HG02885 (cell line): ENCODE measurements around the gene MYO9B.
"Not testable (repeated sequence)": the region's sequence is repeated elsewhere in the genome, so short reads cannot be mapped to it uniquely, and the experiment has no call there.

Experiments used
- ATAC-seq: cut with Tn5 transposase; IDR thresholded peaks from one replicate; pipeline ENCODE4 v1.9.1; 2021; ENCODE audit warnings: mild to moderate bottlenecking; ENCODE audit not compliant: unreplicated experiment, poor library complexity

Gene MYO9B

GRCh38 chr19:17136021-17136420 lies 60.4 kb downstream of the MYO9B start:
- ATAC-seq = no peak

GRCh38 chr19:17136617-17137016 lies 61.0 kb downstream of the MYO9B start:
- no peak for ATAC-seq

GRCh38 chr19:17137417-17137816 lies 61.8 kb downstream of the MYO9B start:
- no peak for ATAC-seq

DNA sequence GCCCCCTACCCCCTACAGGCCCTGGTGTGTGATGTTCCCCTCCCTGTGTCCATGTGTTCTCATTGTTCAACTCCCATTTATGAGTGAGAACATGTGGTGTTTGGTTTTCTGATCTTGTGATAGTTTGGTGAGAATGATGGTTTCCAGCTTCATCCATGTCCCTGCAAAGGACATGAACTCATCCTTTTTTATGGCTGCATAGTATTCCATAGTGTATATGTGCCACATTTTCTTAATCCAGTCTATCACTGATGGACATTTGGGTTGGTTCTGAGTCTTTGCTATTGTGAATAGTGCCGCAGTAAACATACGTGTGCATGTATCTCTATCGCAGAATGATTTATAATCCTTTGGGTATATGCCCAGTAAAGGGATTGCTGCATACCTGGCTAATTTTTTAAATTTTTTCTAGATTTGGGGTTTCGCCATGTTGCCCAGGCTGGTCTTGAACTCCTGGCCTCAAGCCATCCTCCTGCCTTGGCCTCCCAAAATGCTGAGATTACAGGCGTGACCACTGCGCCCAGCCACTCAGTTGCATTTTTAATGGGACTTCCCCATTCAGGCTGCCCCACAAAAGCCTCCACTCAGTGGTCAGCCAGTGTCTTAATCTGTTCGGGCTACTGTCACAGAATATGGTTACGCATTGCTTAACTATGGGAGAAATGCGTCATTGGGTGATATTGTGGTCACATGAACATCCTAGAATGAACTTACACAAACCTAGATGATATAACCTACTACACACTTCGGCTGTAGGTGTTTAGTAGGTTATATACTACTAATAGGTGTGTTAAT lies 62.7 kb downstream of the MYO9B start:
- ATAC-seq = not testable (repeated sequence)

GRCh38 chr19:17138937-17139598 lies 63.5 kb downstream of the MYO9B start:
- no peak for ATAC-seq

GRCh38 chr19:17144771-17145170 lies 69.2 kb downstream of the MYO9B start:
- ATAC-seq = not testable (repeated sequence)

DNA sequence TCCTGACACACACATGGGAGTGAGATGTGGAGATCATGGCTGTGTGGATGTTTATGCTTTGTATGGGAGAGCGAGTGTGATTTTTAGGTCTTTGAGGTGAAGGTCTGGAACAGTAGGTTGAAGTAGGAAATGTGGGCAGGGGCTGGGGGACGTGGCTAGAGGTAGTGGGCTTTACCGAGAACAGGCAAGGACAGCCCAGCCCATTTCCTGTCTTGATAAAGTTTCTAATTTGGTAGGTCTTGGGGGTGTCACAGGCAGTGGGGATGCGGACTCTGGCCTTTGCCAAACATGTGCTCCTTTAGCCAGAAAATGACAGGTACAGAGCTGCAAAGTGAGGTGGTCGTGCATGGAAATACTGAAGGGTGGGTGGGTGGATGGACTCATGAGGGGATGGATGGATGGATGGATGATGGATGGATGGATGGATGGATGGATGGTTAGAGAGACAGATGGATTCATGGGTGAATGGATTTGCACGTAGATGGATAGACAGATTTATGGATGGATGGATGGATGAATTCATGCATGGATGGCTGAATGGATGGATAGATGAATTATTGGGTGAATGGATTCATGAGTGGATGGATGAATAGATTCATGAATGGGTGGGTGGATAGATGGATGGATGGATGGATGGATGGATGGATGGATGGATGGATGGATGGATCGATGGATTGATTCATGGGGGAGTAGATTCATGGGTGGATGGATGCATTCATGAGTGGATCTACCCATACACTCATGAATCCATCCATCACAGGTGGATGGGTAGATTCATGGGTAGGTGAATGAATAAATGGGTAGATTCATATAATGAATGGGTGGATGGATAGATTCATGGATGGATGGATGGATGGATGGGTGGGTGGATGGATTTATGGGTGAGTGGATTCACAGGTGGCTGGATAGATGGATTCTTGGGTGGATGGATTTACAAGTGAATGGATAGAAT lies 70.2 kb downstream of the MYO9B start:
- no peak for ATAC-seq

GRCh38 chr19:17148130-17148529 lies 72.6 kb downstream of the MYO9B start:
- ATAC-seq = no peak

DNA sequence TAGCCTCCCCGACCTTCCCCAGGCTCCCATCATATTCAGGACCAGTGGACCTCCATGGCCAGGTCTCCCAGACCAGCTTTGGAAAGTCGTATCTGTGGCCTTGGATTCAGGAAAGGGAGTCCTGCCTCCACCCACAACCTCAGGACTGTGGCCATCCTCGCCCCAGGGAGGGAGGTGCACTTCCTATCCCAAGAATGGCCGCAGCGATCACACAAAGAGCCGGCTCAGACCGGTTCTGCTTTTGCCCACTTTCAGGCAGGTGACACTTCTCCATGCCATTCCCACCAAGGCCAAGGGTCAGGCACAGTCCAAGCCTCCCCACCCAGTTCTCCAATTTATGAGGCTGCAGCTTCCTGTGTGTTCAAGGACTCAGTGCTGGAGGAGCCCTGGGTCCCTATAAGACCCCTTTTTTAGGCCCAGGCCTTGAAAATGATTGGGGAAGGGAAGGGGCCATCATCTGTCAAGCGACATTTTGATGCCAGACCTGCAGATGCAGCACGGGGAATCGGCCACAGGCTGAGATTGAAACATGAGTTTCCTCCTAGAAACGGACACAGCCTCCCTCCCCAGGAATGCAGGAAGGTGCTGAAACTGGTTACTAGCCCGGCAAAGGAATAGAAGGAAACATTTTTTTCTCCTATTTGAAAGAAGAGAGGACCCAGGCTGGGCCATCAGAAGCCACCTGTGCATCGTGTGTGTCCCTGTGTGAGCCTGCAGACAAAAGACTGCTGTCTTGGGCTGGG lies 74.0 kb downstream of the MYO9B start:
- ATAC-seq = no peak

DNA sequence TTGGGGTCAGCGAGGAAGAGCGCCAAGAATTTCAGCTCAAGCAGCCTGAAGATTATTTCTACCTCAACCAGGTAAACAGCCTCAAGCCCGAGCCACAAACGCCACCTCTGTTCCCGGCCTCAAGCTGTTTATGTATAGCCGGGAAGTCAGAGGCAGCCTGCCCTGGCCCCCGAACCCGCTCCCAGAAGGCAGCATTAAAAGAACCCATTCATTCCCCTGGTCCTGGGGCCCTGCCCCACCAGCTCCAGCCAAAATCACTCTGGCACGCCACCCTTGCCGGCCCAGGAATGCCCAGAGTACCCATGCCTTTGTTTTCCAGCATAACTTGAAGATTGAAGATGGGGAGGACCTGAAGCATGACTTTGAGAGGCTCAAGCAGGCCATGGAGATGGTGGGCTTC lies 78.4 kb downstream of the MYO9B start:
- no peak for ATAC-seq

DNA sequence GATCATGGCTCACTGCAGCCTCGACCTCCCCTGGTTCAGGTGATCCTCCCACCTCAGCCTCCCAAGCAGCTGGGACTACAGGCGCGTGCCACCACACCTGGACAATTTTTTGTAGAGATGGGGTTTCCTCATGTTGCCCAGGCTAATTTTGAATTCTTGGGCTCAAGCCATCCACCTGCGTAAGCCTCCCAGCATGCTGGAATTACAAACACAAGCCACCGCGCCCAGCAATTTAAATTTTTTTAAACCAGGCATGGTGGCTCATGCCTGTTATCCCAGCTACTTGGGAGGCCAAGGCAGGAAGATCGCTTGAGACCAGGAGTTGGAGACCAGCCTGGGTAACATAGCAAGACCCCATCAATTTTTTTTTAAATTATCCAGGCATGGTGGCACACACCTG lies 79.7 kb downstream of the MYO9B start:
- no peak for ATAC-seq

GRCh38 chr19:17156296-17156946 lies 80.8 kb downstream of the MYO9B start:
- no peak for ATAC-seq

- ATAC-seq = no peak
Observed at GRCh38 chr19:17156947-17157302, 81.3 kb downstream of the MYO9B start.

GRCh38 chr19:17158584-17158983 lies 83.0 kb downstream of the MYO9B start:
- no peak for ATAC-seq

- no peak for ATAC-seq
Observed at GRCh38 chr19:17159466-17160393, 84.2 kb downstream of the MYO9B start.

DNA sequence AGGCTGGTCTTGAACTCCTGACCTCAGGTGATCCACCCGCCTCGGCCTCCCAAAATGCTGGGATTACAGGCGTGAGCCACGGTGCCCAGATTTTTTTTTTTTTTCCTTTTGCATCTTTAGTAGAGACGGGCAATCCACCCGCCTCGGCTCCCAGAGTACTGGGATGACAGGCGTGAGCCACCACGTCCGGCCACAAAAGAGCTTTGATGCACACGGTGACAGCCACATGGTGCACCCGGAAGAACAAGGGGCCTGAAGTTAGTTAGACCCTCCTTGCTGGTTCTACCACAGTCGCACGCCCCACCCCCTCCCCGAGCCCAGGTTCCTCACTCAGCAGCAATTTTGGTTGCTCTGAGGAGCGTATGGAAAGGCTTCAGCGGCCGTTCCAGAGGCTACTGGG lies 85.3 kb downstream of the MYO9B start:
- no peak for ATAC-seq

GRCh38 chr19:17162131-17162530 lies 86.6 kb downstream of the MYO9B start:
- not testable (repeated sequence) for ATAC-seq

GRCh38 chr19:17162580-17162979 lies 87.0 kb downstream of the MYO9B start:
- ATAC-seq = no peak

DNA sequence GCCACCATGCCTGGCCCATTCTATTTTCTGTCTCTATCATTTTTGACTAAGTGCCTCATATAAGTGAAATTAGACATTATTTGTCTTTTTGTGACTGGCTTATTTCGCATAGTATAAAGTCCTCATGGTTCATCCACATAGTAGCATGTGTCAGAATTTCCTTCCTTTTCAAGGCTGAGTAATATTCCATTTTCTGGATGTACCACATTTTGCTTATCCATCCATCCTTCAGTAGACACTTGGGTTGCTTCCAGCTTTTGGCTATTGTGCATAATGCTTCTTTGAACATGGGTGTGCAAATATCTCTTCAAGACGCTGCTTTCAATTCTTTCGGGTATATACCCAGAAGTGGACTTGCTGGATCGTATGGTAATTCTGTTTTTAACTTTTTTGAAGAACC lies 88.1 kb downstream of the MYO9B start:
- no peak for ATAC-seq
